IMR-90 (cell line): ENCODE measurements around the gene RAPGEF5.

ENCODE experiments used
- RAD21 ChIP-seq: IDR thresholded peaks from 2 replicates; pipeline ENCODE4 v1.6.1; 2012; ENCODE audit warnings: low read length, improper control_type of control experiment
- SMC3 ChIP-seq: fragments of 150-350 bp; IDR thresholded peaks from 2 replicates; pipeline ENCODE4 v1.6.1; 2016; ENCODE audit warnings: low read depth, mild to moderate bottlenecking, antibody characterized with exemption, low read length, moderate library complexity
- TF ChIP-seq, protein P1 (sequence below): conservative IDR thresholded peaks from 2 replicates; pipeline ENCODE4 v1.5.1; 2012; ENCODE audit warnings: mild to moderate bottlenecking, low read depth, low read length, improper control_type of control experiment

DNA sequence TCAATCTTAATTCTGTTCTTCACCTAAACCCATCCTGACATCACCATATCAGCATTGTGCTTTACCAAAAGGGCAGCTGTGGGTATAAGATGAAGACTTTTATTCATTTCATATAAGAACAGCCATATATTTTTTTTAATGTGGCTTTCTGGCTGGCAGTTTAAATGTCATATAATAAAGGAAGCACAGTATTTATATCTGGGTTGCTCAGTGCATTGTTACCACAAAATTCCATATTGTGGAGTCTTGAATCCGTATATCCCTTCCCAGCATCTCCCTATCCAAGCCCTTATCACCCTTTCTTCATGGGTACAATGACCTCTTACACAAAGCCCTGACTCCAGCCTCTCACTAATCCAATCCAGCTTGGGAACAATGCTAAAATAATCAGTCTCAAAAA, 125.8 kb downstream of the RAPGEF5 start:
- TF ChIP-seq, protein P1, sequence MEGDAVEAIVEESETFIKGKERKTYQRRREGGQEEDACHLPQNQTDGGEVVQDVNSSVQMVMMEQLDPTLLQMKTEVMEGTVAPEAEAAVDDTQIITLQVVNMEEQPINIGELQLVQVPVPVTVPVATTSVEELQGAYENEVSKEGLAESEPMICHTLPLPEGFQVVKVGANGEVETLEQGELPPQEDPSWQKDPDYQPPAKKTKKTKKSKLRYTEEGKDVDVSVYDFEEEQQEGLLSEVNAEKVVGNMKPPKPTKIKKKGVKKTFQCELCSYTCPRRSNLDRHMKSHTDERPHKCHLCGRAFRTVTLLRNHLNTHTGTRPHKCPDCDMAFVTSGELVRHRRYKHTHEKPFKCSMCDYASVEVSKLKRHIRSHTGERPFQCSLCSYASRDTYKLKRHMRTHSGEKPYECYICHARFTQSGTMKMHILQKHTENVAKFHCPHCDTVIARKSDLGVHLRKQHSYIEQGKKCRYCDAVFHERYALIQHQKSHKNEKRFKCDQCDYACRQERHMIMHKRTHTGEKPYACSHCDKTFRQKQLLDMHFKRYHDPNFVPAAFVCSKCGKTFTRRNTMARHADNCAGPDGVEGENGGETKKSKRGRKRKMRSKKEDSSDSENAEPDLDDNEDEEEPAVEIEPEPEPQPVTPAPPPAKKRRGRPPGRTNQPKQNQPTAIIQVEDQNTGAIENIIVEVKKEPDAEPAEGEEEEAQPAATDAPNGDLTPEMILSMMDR: no peak
- TF ChIP-seq RAD21 (no peak), SMC3 (no peak)
